OCI-LY1 (cell line): ENCODE data around the gene RSPH1.

Source experiments
- H2AFZ ChIP-seq: fragments of 200-600 bp; sonication (generic), shearing (Covaris generic); 2 replicates; pipeline ENCODE4 v1.6.0; 2014; ENCODE audit warnings: antibody characterized with exemption, mild to moderate bottlenecking, low read length
- H3F3A ChIP-seq: fragments of 200-600 bp; sonication (generic), shearing (Covaris generic); 2 replicates; pipeline ENCODE4 v1.6.0; 2014; ENCODE audit warnings: mild to moderate bottlenecking, antibody characterized with exemption, low read length, moderate library complexity; ENCODE audit not compliant: insufficient read depth
- H3K27ac ChIP-seq: fragments of 200-600 bp; sonication (generic); 2 replicates; pipeline ENCODE4 v1.5.1; 2014; ENCODE audit warnings: low read length, mixed run types, mild to moderate bottlenecking, low read depth; ENCODE audit not compliant: poor library complexity, severe bottlenecking
- H3K27me3 ChIP-seq: fragments of 200-600 bp; sonication (generic); 2 replicates; pipeline ENCODE4 v1.6.0; 2014; ENCODE audit warnings: antibody characterized with exemption, mild to moderate bottlenecking, low read length, moderate library complexity; ENCODE audit not compliant: insufficient read depth
- H3K36me3 ChIP-seq: fragments of 200-600 bp; sonication (generic); 2 replicates; pipeline ENCODE4 v1.6.1; 2014; ENCODE audit warnings: mild to moderate bottlenecking, antibody characterized with exemption, low read length, moderate library complexity, mixed read lengths; ENCODE audit not compliant: insufficient read depth
- H3K4me1 ChIP-seq: fragments of 200-600 bp; sonication (generic); 2 replicates; pipeline ENCODE4 v1.5.1; 2014; ENCODE audit warnings: mild to moderate bottlenecking, low read length, moderate library complexity; ENCODE audit not compliant: insufficient read depth, severe bottlenecking
- H3K4me2 ChIP-seq: fragments of 200-600 bp; sonication (generic), shearing (Covaris generic); 2 replicates; pipeline ENCODE4 v1.6.1; 2014; ENCODE audit warnings: low read length
- H3K4me3 ChIP-seq: fragments of 200-600 bp; sonication (generic); 2 replicates; pipeline ENCODE4 v1.5.1; 2014; ENCODE audit warnings: low read length, low read depth, mild to moderate bottlenecking, mixed read lengths; ENCODE audit not compliant: poor library complexity, severe bottlenecking
- H3K79me2 ChIP-seq: fragments of 200-600 bp; shearing (Covaris generic); 2 replicates; pipeline ENCODE4 v1.6.1; 2016; ENCODE audit warnings: mixed run types, low read length, mixed read lengths; ENCODE audit not compliant: insufficient read depth
- H3K9ac ChIP-seq: fragments of 200-600 bp; sonication (generic), shearing (Covaris generic); 2 replicates; pipeline ENCODE4 v1.6.1; 2014; ENCODE audit warnings: mild to moderate bottlenecking, low read length, mixed read lengths
- H3K9me2 ChIP-seq: fragments of 200-600 bp; sonication (generic), shearing (Covaris generic); 2 replicates; pipeline ENCODE4 v1.6.1; 2014; ENCODE audit warnings: low read depth, mild to moderate bottlenecking, low read length, mixed read lengths
- H3K9me3 ChIP-seq: fragments of 200-600 bp; shearing (Covaris generic); 2 replicates; pipeline ENCODE4 v1.6.1; 2014; ENCODE audit warnings: low read length, mixed read lengths
- H4K20me1 ChIP-seq: fragments of 200-600 bp; sonication (generic), shearing (Covaris generic); 2 replicates; pipeline ENCODE4 v1.6.0; 2016; ENCODE audit warnings: mild to moderate bottlenecking, low read length; ENCODE audit not compliant: insufficient read depth
- CTCF ChIP-seq: fragments of 200-600 bp; sonication (generic), shearing (Covaris generic); IDR thresholded peaks from 2 replicates; pipeline ENCODE4 v1.5.1; 2017; ENCODE audit warnings: mild to moderate bottlenecking, antibody characterized with exemption, low read length, moderate library complexity, mixed read lengths
- EZH2 ChIP-seq: fragments of 200-600 bp; sonication (generic), shearing (Covaris generic); IDR thresholded peaks from 2 replicates; pipeline ENCODE4 v1.8.0; 2017; ENCODE audit warnings: borderline replicate concordance, mixed run types, mild to moderate bottlenecking, antibody characterized with exemption, low read length, moderate library complexity, mixed read lengths

RSPH1 gene

GRCh38 chr21:42524341-42525028, 28.5 kb upstream of the RSPH1 start:
- H3K4me3 ChIP-seq = peak overlapping the region; percentile 47

GRCh38 chr21:42523941-42524340, 27.9 kb upstream of the RSPH1 start:
- Histone ChIP-seq H3K9me3 (no peaks in the 10 kb centered on the region), H3K27ac (peak overlapping the region; percentile 97), H2AFZ (peak overlapping the region; percentile 73; the same call in 1 of the 2 replicates), H3K9ac (peak overlapping the region; percentile 64), H3K4me1 (peaks cover 64% of the 10 kb centered on the region), H3F3A (0 out of 2 replicates have a peak, but pooled peaks cover 7% of the 10 kb centered on the region), H3K36me3 (peaks cover 24% of the 10 kb centered on the region; the same call in 1 of the 2 replicates), H3K27me3 (no peaks in the 10 kb centered on the region), H3K4me2 (peak overlapping the region; percentile 89), H3K9me2 (no peaks in the 10 kb centered on the region), H4K20me1 (no peaks in the 10 kb centered on the region), H3K79me2 (no peaks in the 10 kb centered on the region), H3K4me3 (peak overlapping the region; percentile 47)
- no peak for TF ChIP-seq EZH2

More at GRCh38 chr21:42524341-42525028, 28.5 kb upstream of the RSPH1 start:
- no peaks in the 10 kb centered on the region for H3K27me3 ChIP-seq
- 0 out of 2 replicates have a peak, but pooled peaks cover 7% of the 10 kb centered on the region for H3F3A ChIP-seq
- no peaks in the 10 kb centered on the region for H3K9me3 ChIP-seq
- no peaks in the 10 kb centered on the region for H3K79me2 ChIP-seq
- no peaks in the 10 kb centered on the region for H4K20me1 ChIP-seq
- peaks cover 22% of the 10 kb centered on the region; the same call in 1 of the 2 replicates for H3K36me3 ChIP-seq
- no peak for TF ChIP-seq EZH2
- no peak for TF ChIP-seq CTCF
- peaks cover 69% of the 10 kb centered on the region for H3K4me1 ChIP-seq
- H3K9me2 ChIP-seq = no peaks in the 10 kb centered on the region
- peak overlapping the region; percentile 89 for H3K4me2 ChIP-seq
- H3K27ac ChIP-seq = peak overlapping the region; percentile 97
- H2AFZ ChIP-seq = peak overlapping the region; percentile 73
- H3K9ac ChIP-seq = peak overlapping the region; percentile 64

GRCh38 chr21:42523211-42523610, 27.2 kb upstream of the RSPH1 start:
- Histone ChIP-seq H3K9ac (no peak overlapping the region), H3K9me3 (no peaks in the 10 kb centered on the region), H2AFZ (no peak overlapping the region), H3K4me2 (no peak overlapping the region; the same call in 1 of the 2 replicates), H3K79me2 (no peaks in the 10 kb centered on the region), H3F3A (0 out of 2 replicates have a peak, but pooled peaks cover 7% of the 10 kb centered on the region), H3K9me2 (no peaks in the 10 kb centered on the region), H3K4me3 (no peak overlapping the region), H3K36me3 (peaks cover 30% of the 10 kb centered on the region; the same call in 1 of the 2 replicates), H3K4me1 (peaks cover 56% of the 10 kb centered on the region), H4K20me1 (no peaks in the 10 kb centered on the region), H3K27ac (peak overlapping the region; percentile 97), H3K27me3 (no peaks in the 10 kb centered on the region)
- TF ChIP-seq EZH2 (no peak), CTCF (no peak)
